ENCODE data around the gene ZNF74.
"Not testable (repeated sequence)": the region's sequence is repeated elsewhere in the genome, so short reads cannot be mapped to it uniquely, and the experiment has no call there.

DNA sequence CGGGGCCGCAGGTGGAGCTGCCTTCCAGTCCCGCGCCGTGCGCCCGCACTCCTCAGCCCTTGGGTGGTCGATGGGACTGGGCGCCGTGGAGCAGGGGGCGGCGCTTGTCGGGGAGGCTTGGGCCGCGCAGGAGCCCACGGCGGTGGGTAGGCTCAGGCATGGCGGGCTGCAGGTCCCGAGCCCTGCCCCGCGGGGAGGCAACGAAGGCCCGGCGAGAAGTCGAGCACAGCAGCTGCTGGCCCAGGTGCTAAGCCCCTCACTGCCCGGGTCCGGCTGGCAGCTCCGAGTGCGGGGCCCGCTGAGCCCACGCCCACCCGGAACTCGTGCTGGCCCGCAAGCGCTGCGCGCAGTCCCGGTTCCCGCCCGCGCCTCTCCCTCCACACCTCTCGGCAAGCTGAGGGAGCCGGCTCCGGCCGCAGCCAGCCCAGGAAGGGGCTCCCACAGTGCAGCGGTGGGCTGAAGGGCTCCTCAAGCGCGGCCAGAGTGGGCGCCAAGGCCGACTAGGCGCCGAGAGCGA is 1.5 kb upstream of the ZNF74 start:
- TF ChIP-seq DPF2 (IDR thresholded peaks at IDR 0.05); POLR2A (IDR thresholded peaks at IDR 0.05; ENCODE audit: low read depth, low read length); CREB1 (IDR thresholded peaks at IDR 0.05; ENCODE audit: low read depth): not testable (repeated sequence)
- TF ChIP-seq, protein P1, sequence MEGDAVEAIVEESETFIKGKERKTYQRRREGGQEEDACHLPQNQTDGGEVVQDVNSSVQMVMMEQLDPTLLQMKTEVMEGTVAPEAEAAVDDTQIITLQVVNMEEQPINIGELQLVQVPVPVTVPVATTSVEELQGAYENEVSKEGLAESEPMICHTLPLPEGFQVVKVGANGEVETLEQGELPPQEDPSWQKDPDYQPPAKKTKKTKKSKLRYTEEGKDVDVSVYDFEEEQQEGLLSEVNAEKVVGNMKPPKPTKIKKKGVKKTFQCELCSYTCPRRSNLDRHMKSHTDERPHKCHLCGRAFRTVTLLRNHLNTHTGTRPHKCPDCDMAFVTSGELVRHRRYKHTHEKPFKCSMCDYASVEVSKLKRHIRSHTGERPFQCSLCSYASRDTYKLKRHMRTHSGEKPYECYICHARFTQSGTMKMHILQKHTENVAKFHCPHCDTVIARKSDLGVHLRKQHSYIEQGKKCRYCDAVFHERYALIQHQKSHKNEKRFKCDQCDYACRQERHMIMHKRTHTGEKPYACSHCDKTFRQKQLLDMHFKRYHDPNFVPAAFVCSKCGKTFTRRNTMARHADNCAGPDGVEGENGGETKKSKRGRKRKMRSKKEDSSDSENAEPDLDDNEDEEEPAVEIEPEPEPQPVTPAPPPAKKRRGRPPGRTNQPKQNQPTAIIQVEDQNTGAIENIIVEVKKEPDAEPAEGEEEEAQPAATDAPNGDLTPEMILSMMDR (IDR thresholded peaks at IDR 0.05 in 2 of 3, conservative IDR thresholded peaks at IDR 0.05 in 1 of 3; ENCODE audit: control insufficient read depth in 2 of 3, extremely low read depth in 1 of 3, insufficient read depth in 1 of 3, low read depth in 3 of 3, low read length in 3 of 3): not testable (repeated sequence)
